Mesodermal cell (in vitro differentiated cells): Measurements from ENCODE around the gene GGT6. TPM values are rescaled to one million over a fixed set of nuclear protein-coding genes. Genes with fewer than 3 reads are reported as not detected.
"Not testable (repeated sequence)": the region's sequence is repeated elsewhere in the genome, so short reads cannot be mapped to it uniquely, and the experiment has no call there.

ENCODE experiments used
- H3K27ac ChIP-seq: 2 replicates; pipeline ENCODE4 v1.7.0; 2013; ENCODE audit warnings: mild to moderate bottlenecking, low read depth, low read length, moderate library complexity; ENCODE audit not compliant: severe bottlenecking
- H3K36me3 ChIP-seq: 2 replicates; pipeline ENCODE4 v1.7.1; 2013; ENCODE audit warnings: mild to moderate bottlenecking, low read length, moderate library complexity; ENCODE audit not compliant: control insufficient read depth, insufficient read depth
- H3K4me1 ChIP-seq: one replicate; pipeline ENCODE4 v1.7.1; 2013; ENCODE audit warnings: mild to moderate bottlenecking, low read length; ENCODE audit not compliant: insufficient read depth, control insufficient read depth, poor library complexity, severe bottlenecking
- H3K4me3 ChIP-seq: 2 replicates; pipeline ENCODE4 v1.7.0; 2013; ENCODE audit warnings: low read length, control low read depth, mild to moderate bottlenecking; ENCODE audit not compliant: insufficient read depth, poor library complexity, severe bottlenecking; ENCODE audit errors: extremely low read depth
- H3K9me3 ChIP-seq: 2 replicates; pipeline ENCODE4 v1.7.1; 2013; ENCODE audit warnings: mild to moderate bottlenecking, low read length, moderate library complexity; ENCODE audit not compliant: control insufficient read depth
- WGBS, 2 experiments: methylation state at CpG; one replicate each; pipeline ENCODE4 v1.1.5; 2013; ENCODE audit warnings: missing lambda C conversion rate in 2 of 2; ENCODE audit not compliant: insufficient coverage in 2 of 2; 5-methylcytosine and 5-hydroxymethylcytosine counted together
- polyA plus RNA-seq, 2 experiments: library from polyadenylated mRNA; stranded (reverse); fragments of 50-300 nt; gene quantifications; one replicate each; pipeline ENCODE4 v1.2.3, GENCODE V29; 2013

The GGT6 gene, protein sequence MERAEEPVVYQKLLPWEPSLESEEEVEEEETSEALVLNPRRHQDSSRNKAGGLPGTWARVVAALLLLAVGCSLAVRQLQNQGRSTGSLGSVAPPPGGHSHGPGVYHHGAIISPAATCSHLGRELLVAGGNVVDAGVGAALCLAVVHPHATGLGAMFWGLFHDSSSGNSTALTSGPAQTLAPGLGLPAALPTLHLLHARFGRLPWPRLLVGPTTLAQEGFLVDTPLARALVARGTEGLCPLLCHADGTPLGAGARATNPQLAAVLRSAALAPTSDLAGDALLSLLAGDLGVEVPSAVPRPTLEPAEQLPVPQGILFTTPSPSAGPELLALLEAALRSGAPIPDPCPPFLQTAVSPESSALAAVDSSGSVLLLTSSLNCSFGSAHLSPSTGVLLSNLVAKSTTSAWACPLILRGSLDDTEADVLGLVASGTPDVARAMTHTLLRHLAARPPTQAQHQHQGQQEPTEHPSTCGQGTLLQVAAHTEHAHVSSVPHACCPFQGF
- not detected for polyA plus RNA-seq (2013, experiment 1 of 2)
- not detected for polyA plus RNA-seq (2013, experiment 2 of 2)

DNA sequence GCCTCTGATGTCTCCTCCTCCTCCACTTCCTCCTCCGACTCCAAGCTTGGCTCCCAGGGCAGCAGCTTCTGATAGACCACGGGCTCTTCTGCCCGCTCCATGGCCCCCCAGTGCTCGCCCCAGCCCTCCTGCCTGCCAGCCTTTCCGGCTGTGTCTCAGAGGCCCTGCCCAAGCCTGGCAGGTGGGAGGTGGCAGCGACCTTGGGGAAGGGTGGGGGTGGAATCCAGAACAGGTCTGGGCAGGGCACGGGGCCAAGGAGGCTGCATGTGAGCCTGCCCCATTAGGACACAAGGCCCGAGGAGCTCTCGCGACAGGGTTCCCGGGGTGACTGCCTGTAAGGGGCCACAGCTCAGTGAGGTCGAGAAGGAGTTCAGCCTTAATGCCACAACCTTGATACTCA, at the start of gene GGT6:
Gene GGT6 (minus strand): TSS at position 157 of the 400 bp plus-strand sequence. CDS start 56 bp downstream, at position 101.
- Histone ChIP-seq H3K4me1 (no peaks in the 10 kb centered on the region), H3K27ac (no peak within 1 kb of the TSS), H3K9me3 (no peaks in the 10 kb centered on the region), H3K4me3 (no peak within 1 kb of the TSS), H3K36me3 (no peaks in the 10 kb centered on the region)
- 87 to 91% methylated on average over 6 to 10 of the region's 12 CpGs for WGBS, 2 experiments

DNA sequence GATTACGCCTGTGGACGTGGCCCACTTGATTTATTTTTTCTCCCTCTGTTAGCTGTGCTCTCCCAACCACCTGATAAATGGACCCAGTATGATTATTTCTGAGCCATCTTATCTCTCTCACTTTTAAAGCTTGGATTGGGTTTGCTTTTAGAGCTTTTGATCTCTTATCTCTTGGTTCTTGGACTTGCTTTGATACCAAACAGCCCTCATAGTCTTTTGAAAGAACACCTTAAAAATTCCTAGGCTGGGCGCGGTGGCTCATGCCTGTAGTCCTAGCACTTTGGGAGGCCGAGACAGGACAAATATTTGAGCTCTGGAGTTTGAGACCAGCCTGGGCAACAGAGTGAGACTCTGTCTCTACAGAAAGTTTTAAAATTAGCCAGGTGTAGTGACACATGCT, 49.8 kb upstream of the GGT6 start:
- no peak overlapping the region for H3K4me3 ChIP-seq
- no peaks in the 10 kb centered on the region for H3K36me3 ChIP-seq
- H3K9me3 ChIP-seq, result no peaks in the 10 kb centered on the region
- no peak overlapping the region for H3K27ac ChIP-seq
- peaks cover 8% of the 10 kb centered on the region for H3K4me1 ChIP-seq
- WGBS, 2 experiments, result 93 to 100% methylated on average over 4 to 5 of the region's 5 CpGs

DNA sequence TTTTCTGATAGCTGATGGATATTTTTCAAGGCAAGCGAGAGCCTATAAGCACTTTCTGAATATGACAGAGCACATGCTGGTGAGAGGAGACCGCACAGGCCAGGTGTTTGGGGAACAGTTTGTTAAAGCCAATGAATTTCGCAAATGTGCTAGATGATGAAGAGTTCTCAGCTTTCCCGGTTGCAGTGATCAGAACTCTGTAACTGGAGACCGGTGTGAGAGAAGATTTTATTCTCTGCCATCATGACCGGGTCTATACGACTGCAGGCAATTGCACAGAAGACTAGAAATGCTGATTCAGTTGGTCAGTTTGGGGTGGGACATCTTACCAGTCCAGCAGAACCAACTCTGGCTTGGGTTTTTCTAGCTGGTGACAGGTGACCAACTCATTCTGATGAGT, 49.4 kb upstream of the GGT6 start:
- H3K4me1 ChIP-seq, result peaks cover 8% of the 10 kb centered on the region
- H3K36me3 ChIP-seq, result no peaks in the 10 kb centered on the region
- no peaks in the 10 kb centered on the region for H3K9me3 ChIP-seq
- 97 to 100% methylated on average over 7 of the region's 7 CpGs for WGBS, 2 experiments
- no peak overlapping the region for H3K27ac ChIP-seq
- no peak overlapping the region for H3K4me3 ChIP-seq

DNA sequence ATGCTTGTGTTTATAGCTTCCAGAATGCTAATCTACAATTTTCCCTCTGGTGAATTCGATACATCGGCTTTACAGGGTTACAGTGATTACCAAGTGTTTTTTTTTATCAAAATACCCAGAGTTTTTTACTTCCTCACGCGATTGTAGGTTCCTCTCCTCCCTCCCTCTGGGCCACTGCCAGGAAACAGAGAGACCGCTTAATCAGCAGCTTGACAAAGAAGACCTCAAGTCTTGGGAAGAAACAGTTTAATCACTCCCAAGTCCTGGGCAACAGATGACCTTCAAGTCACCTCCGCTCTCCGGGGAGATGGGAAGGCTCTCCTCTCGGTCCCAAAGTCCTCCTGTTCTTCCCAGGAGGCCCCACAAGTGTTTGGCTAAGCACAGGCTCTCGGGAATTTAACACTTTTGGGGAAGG, 47.4 kb upstream of the GGT6 start:
- H3K9me3 ChIP-seq, result no peaks in the 10 kb centered on the region
- peaks cover 8% of the 10 kb centered on the region for H3K4me1 ChIP-seq
- H3K36me3 ChIP-seq, result no peaks in the 10 kb centered on the region
- 51 to 57% methylated on average over 4 to 5 of the region's 9 CpGs for WGBS, 2 experiments
- H3K27ac ChIP-seq, result peak overlapping the region; percentile 57
- H3K4me3 ChIP-seq, result no peak overlapping the region

DNA sequence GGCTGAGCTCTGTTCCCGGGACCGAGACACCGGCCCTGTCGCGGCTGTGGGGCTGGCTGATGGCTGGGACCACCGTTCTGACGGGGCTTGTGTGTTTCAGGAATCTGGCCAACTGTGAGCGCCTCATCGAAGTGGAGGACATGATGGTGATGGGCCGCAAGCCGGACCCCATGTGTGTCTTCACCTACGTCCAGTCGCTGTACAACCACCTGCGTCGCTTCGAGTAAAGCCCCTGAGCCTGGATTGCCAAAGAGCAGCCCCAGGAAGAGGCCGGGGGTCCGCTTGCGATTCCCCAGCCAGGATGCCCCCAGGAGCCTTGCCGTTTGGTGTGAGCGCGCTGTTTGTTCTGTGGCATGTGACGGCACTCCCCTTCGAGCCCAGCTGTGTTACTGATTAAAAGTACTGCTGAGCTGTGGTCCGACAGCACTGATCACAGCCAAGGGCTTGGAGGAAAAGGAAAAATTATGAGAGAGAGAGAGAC, 46.9 kb upstream of the GGT6 start:
- no peaks in the 10 kb centered on the region for H3K36me3 ChIP-seq
- WGBS, 2 experiments, result 88 to 92% methylated on average over 23 to 24 of the region's 25 CpGs
- H3K4me1 ChIP-seq, result peaks cover 8% of the 10 kb centered on the region
- no peak overlapping the region for H3K4me3 ChIP-seq
- H3K27ac ChIP-seq, result peak overlapping the region; percentile 57
- H3K9me3 ChIP-seq, result no peaks in the 10 kb centered on the region

DNA sequence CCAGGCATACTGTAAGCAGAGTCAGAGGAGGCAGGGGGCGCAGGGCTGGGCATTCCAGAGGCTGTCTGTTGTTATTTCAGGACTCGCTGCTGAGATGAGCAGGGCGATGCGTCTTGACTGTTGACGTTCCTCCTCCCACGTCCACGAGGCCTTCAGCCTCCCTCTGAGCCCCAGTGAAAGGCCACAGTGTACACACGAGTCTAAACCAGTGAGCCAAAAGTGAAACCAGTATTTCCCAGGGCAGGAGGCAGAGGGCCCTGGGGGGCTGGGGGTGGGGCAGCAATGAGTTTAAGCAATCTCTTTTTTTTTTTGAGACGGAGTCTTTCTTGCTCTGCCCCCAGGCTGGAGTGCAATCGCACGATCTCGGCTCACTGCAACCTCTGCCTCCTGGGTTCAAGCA, 45.4 kb upstream of the GGT6 start:
- no peaks in the 10 kb centered on the region for H3K9me3 ChIP-seq
- no peak overlapping the region for H3K27ac ChIP-seq
- 89 to 96% methylated on average over 7 to 10 of the region's 12 CpGs for WGBS, 2 experiments
- H3K4me1 ChIP-seq, result peaks cover 8% of the 10 kb centered on the region
- no peak overlapping the region for H3K4me3 ChIP-seq
- no peaks in the 10 kb centered on the region for H3K36me3 ChIP-seq

DNA sequence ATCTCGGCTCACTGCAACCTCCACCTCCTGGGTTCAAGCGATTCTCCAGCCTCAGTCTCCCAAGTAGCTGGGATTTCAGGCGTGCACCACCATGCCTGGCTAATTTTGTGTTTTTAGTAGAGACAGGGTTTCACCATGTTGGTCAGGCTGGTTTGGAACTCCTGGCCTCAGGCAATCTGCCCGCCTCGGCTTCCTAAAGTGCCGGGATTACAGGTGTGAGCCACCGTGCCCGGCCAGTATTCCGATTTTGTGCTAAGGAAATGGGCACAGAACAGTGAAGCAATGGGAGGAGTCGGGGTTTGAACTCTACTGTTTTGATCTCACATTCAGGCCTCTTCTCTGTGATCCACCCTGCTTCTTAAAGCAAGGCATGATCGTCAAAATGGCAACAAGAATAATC, 44.4 kb upstream of the GGT6 start:
- not testable (repeated sequence) for H3K4me3 ChIP-seq, H3K9me3 ChIP-seq, H3K36me3 ChIP-seq, H3K27ac ChIP-seq
- H3K4me1 ChIP-seq, result peaks cover 17% of the 10 kb centered on the region
- 90 to 97% methylated on average over 7 to 10 of the region's 11 CpGs for WGBS, 2 experiments

DNA sequence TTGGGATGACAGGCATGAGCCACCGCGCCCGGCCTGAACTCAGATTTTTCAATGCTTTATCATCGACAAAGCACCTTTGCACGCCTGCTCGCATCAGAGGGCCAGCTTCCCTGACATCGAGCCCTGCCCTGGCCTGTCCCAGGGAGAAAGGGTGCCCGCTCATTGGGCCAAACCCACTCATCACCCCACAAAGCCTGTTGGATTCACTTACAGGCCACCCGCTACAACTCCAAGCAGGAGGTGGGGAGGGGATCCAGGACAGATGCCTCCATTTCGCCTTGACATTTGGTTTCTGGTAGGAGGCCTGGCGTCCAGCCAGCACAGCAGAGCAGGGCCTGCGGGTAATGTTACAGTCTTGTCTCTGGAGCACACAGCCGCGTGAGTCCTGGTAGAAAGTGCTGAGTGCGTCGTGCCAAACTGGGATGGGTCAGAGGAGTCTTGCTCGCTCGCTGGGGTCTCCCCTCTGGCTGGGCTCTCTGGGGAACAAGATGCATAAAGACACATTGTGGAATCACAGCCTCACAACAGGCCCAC, 43.8 kb upstream of the GGT6 start:
- Histone ChIP-seq H3K4me3 (no peak overlapping the region), H3K36me3 (no peaks in the 10 kb centered on the region), H3K9me3 (no peaks in the 10 kb centered on the region), H3K4me1 (peaks cover 22% of the 10 kb centered on the region), H3K27ac (no peak overlapping the region)
- WGBS, 2 experiments, result 84 to 85% methylated on average over 10 to 16 of the region's 18 CpGs

DNA sequence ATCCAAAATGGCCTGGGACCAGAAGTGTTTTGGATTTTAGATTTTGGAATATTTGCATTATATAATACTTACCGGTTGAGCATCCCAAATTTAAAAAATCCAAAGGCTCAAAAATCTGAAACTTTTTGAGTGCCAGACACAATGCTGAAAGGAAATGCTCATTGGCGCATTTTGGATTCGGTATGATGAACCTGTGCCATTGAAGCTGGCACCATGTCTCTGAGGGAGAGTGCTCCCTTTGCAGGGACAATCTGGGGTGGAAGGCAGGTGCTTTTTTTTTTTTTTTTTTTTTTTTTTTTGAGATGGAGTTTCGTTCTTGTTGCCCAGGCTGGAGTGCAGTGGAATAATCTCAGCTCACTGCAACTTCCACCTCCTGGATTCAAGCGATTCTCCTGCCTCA, 41.7 kb upstream of the GGT6 start:
- WGBS, 2 experiments, result 100% methylated on average over 2 to 3 of the region's 5 CpGs
- H3K36me3 ChIP-seq, result no peaks in the 10 kb centered on the region
- H3K4me3 ChIP-seq, result no peak overlapping the region
- H3K27ac ChIP-seq, result no peak overlapping the region
- no peaks in the 10 kb centered on the region for H3K9me3 ChIP-seq
- H3K4me1 ChIP-seq, result peaks cover 22% of the 10 kb centered on the region

DNA sequence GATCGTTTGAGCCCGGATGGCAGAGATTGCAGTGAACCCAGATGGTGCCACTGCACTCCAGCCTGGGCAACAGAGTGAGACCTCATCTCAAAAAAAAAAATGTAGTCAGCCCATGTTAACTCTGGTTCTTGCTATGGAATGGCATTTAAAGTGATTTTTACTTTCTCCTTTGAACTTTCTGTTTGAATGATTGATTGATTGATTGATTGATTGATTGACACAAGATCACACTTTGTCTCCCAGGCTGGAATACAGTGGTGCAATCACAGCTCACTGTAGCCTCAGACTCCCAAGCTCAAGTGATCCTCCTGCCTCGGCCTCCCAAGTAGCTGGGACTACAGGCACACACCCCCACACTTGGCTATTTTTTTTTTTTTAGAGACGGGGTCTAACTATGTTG, 40.9 kb upstream of the GGT6 start:
- peaks cover 22% of the 10 kb centered on the region for H3K4me1 ChIP-seq
- H3K4me3 ChIP-seq, result no peak overlapping the region
- no peaks in the 10 kb centered on the region for H3K9me3 ChIP-seq
- H3K36me3 ChIP-seq, result no peaks in the 10 kb centered on the region
- H3K27ac ChIP-seq, result no peak overlapping the region
- WGBS, 2 experiments, result 90 to 100% methylated on average over 2 to 4 of the region's 4 CpGs

DNA sequence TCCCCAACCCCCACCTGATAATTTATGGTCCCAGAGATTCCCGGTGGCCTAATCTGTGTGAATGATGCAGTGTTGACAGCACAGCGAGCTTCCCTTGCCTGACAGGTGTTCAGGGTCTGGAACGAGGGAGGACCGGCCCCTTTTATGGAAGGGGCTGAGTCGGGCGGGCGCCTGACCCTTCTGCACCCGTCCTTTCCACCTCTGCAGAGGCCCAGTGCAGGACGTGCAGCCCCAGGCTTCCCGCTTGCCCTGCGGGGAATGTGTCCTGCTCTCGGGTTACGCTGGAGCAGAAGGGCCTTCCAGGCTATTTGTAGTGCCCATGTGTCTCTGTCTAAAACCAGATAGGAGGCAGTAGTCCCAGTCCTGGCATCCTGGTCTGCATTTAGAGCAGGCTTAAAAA, 40.2 kb upstream of the GGT6 start:
- WGBS, 2 experiments, result 26 to 42% methylated on average over 9 to 12 of the region's 13 CpGs
- H3K27ac ChIP-seq, result peak overlapping the region; percentile 76
- no peak overlapping the region for H3K4me3 ChIP-seq
- H3K36me3 ChIP-seq, result no peaks in the 10 kb centered on the region
- no peaks in the 10 kb centered on the region for H3K9me3 ChIP-seq
- H3K4me1 ChIP-seq, result peaks cover 22% of the 10 kb centered on the region
